ENCODE data around the gene AOPEP.

GRCh38 chr9:94869415-94869843, 142.9 kb downstream of the AOPEP start:
- TF ChIP-seq CTCF (IDR thresholded peaks at IDR 0.05; ENCODE audit: insufficient read depth, low read depth, low read length) (no peak), EZH2 (IDR thresholded peaks at IDR 0.05; ENCODE audit: insufficient read depth, low read length) (no peak)

Data from astrocyte (in vitro differentiated cells and primary cell).